HCT116 (cell line): Measurements from ENCODE around the gene FAM24B.

Experiments used
- CTCF ChIP-seq, 3 experiments: fragments of 200-600 bp in 1 of 3; sonication (generic) in 1 of 3; IDR thresholded peaks in 2 of 3; conservative IDR thresholded peaks in 1 of 3; 2 replicates each; pipeline ENCODE4 v1.5.1; 2012 to 2017; ENCODE audit warnings: low read depth in 2 of 3, low read length in 2 of 3, antibody characterized with exemption in 1 of 3, borderline replicate concordance in 1 of 3, control low read depth in 1 of 3, mild to moderate bottlenecking in 1 of 3, mixed read lengths in 1 of 3, mixed run types in 1 of 3, moderate library complexity in 1 of 3; ENCODE audit not compliant: insufficient read depth in 1 of 3
- JUND ChIP-seq: IDR thresholded peaks from 2 replicates; pipeline ENCODE4 v1.6.1; 2012

GRCh38 chr10:122854648-122855047 is 24.7 kb downstream of the FAM24B start:
- TF ChIP-seq JUND (no peak), CTCF (IDR thresholded peaks at IDR 0.05 in 2 of 3, conservative IDR thresholded peaks at IDR 0.05 in 1 of 3; ENCODE audit: borderline replicate concordance in 1 of 3, insufficient read depth in 1 of 3, low read depth in 2 of 3, low read length in 2 of 3) (no peak)
